ENCODE data around the gene CCL3.
"Not testable (repeated sequence)": the region's sequence is repeated elsewhere in the genome, so short reads cannot be mapped to it uniquely, and the experiment has no call there.

Gene CCL3

DNA sequence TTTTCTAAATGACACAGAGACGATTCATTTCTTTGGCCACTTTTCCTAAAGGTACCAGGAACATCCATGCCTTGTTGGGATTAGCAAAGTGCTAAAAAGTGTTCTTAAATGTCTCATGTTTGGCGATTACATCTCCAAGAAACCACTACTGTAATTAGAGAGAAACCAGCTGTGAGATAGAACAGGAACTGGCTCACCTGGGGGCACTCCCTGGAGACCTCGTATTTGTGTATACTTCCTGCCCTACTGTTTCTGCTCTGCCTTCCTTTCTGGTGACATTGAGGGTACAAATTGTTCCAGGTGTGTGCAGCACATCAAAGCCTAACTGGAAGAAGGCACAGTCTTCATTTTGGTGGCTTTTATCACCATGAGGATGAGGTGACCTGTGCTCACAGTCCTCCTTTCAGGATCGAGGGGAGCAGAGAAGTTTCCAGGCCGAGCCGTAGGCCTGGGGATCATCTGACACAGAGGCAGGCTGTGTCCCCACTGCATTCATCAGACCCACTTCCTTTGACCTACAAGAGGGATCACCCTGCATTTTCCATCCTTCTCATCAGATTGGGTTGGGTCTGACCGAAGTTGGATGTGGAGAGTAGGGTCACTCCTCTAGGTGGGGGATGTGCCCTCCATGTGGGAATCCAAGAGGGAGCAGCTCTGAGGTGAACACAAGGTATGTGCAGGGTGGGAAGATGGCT is 37.4 kb upstream of the CCL3 start:
- no peaks in the 10 kb centered on the region; the same call in 1 of the 2 replicates for H3K36me3 ChIP-seq (ENCODE audit: control insufficient read depth, low read length)
- peak overlapping the region; percentile 30 for H3K27ac ChIP-seq (ENCODE audit: low read depth, low read length)
- TF ChIP-seq, protein P1, sequence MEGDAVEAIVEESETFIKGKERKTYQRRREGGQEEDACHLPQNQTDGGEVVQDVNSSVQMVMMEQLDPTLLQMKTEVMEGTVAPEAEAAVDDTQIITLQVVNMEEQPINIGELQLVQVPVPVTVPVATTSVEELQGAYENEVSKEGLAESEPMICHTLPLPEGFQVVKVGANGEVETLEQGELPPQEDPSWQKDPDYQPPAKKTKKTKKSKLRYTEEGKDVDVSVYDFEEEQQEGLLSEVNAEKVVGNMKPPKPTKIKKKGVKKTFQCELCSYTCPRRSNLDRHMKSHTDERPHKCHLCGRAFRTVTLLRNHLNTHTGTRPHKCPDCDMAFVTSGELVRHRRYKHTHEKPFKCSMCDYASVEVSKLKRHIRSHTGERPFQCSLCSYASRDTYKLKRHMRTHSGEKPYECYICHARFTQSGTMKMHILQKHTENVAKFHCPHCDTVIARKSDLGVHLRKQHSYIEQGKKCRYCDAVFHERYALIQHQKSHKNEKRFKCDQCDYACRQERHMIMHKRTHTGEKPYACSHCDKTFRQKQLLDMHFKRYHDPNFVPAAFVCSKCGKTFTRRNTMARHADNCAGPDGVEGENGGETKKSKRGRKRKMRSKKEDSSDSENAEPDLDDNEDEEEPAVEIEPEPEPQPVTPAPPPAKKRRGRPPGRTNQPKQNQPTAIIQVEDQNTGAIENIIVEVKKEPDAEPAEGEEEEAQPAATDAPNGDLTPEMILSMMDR (IDR thresholded peaks at IDR 0.05; ENCODE audit: low read depth, low read length, poor library complexity, severe bottlenecking) = no peak
- no peak for TF ChIP-seq EZH2phosphoT487 (IDR thresholded peaks at IDR 0.05; ENCODE audit: borderline replicate concordance, low read length)
- no peaks in the 10 kb centered on the region for H3K9me2 ChIP-seq (replicated peaks; ENCODE audit: control insufficient read depth, low read length)
- peaks cover 28% of the 10 kb centered on the region for H3K4me1 ChIP-seq (ENCODE audit: control insufficient read depth, low read length)
- H3K27me3 ChIP-seq (ENCODE audit: control insufficient read depth, low read length) = peaks cover 48% of the 10 kb centered on the region
- H3K79me2 ChIP-seq (ENCODE audit: control insufficient read depth, low read length) = no peaks in the 10 kb centered on the region
- H4K20me1 ChIP-seq (ENCODE audit: control insufficient read depth, insufficient read depth, low read depth, low read length) = no peaks in the 10 kb centered on the region; the same call in 1 of the 2 replicates
- peaks cover 6% of the 10 kb centered on the region; the same call in 1 of the 2 replicates for H3F3A ChIP-seq (ENCODE audit: control insufficient read depth, insufficient read depth)
- peaks cover 29% of the 10 kb centered on the region for H3K9me3 ChIP-seq (ENCODE audit: control insufficient read depth, insufficient read depth, low read length)
- H3K4me2 ChIP-seq (ENCODE audit: low read length) = peak overlapping the region; percentile 61
- H3K4me3 ChIP-seq (ENCODE audit: low read length) = peak overlapping the region; percentile 43

- Histone ChIP-seq H3K9me2 (replicated peaks; ENCODE audit: control insufficient read depth, low read length) (no peaks in the 10 kb centered on the region), H3F3A (ENCODE audit: control insufficient read depth, insufficient read depth) (peaks cover 6% of the 10 kb centered on the region; the same call in 1 of the 2 replicates), H3K27ac (ENCODE audit: low read depth, low read length) (no peak overlapping the region), H3K4me1 (ENCODE audit: control insufficient read depth, low read length) (peaks cover 27% of the 10 kb centered on the region), H3K79me2 (ENCODE audit: control insufficient read depth, low read length) (no peaks in the 10 kb centered on the region), H3K36me3 (ENCODE audit: control insufficient read depth, low read length) (no peaks in the 10 kb centered on the region; the same call in 1 of the 2 replicates), H3K27me3 (ENCODE audit: control insufficient read depth, low read length) (peaks cover 39% of the 10 kb centered on the region), H4K20me1 (ENCODE audit: control insufficient read depth, insufficient read depth, low read depth, low read length) (no peaks in the 10 kb centered on the region; the same call in 1 of the 2 replicates), H3K9me3 (ENCODE audit: control insufficient read depth, insufficient read depth, low read length) (peaks cover 29% of the 10 kb centered on the region), H3K4me3 (ENCODE audit: low read length) (no peak overlapping the region), H3K4me2 (ENCODE audit: low read length) (no peak overlapping the region)
- TF ChIP-seq EZH2phosphoT487 (IDR thresholded peaks at IDR 0.05; ENCODE audit: borderline replicate concordance, low read length) = no peak
- TF ChIP-seq, protein P1 (IDR thresholded peaks at IDR 0.05; ENCODE audit: low read depth, low read length, poor library complexity, severe bottlenecking) = no peak
Observed at GRCh38 chr17:36124879-36125824, 35.2 kb upstream of the CCL3 start.

- no peaks in the 10 kb centered on the region for H4K20me1 ChIP-seq (ENCODE audit: control insufficient read depth, insufficient read depth, low read depth, low read length)
- H3K36me3 ChIP-seq (ENCODE audit: control insufficient read depth, low read length) = no peaks in the 10 kb centered on the region; the same call in 1 of the 2 replicates
- no peaks in the 10 kb centered on the region for H3K79me2 ChIP-seq (ENCODE audit: control insufficient read depth, low read length)
- peaks cover 34% of the 10 kb centered on the region for H3K27me3 ChIP-seq (ENCODE audit: control insufficient read depth, low read length)
- no peaks in the 10 kb centered on the region for H3K9me2 ChIP-seq (replicated peaks; ENCODE audit: control insufficient read depth, low read length)
- H3K9me3 ChIP-seq (ENCODE audit: control insufficient read depth, insufficient read depth, low read length) = peaks cover 29% of the 10 kb centered on the region
- peaks cover 6% of the 10 kb centered on the region; the same call in 1 of the 2 replicates for H3F3A ChIP-seq (ENCODE audit: control insufficient read depth, insufficient read depth)
- no peak overlapping the region for H3K4me2 ChIP-seq (ENCODE audit: low read length)
- no peak overlapping the region for H3K27ac ChIP-seq (ENCODE audit: low read depth, low read length)
- H3K4me3 ChIP-seq (ENCODE audit: low read length) = no peak overlapping the region
- TF ChIP-seq, protein P1 (IDR thresholded peaks at IDR 0.05; ENCODE audit: low read depth, low read length, poor library complexity, severe bottlenecking) = no peak
- TF ChIP-seq EZH2phosphoT487 (IDR thresholded peaks at IDR 0.05; ENCODE audit: borderline replicate concordance, low read length) = no peak
- H3K4me1 ChIP-seq (ENCODE audit: control insufficient read depth, low read length) = peaks cover 20% of the 10 kb centered on the region
Observed at GRCh38 chr17:36123431-36123830, 33.5 kb upstream of the CCL3 start.

GRCh38 chr17:36121099-36121498 is 31.2 kb upstream of the CCL3 start:
- H3K27me3 ChIP-seq (ENCODE audit: control insufficient read depth, low read length) = peaks cover 46% of the 10 kb centered on the region
- H3K4me1 ChIP-seq (ENCODE audit: control insufficient read depth, low read length); H3K4me3 ChIP-seq (ENCODE audit: low read length); H3K4me2 ChIP-seq (ENCODE audit: low read length); H3K79me2 ChIP-seq (ENCODE audit: control insufficient read depth, low read length); H3F3A ChIP-seq (ENCODE audit: control insufficient read depth, insufficient read depth); H3K36me3 ChIP-seq (ENCODE audit: control insufficient read depth, low read length); H3K9me2 ChIP-seq (replicated peaks; ENCODE audit: control insufficient read depth, low read length); H3K27ac ChIP-seq (ENCODE audit: low read depth, low read length); H4K20me1 ChIP-seq (ENCODE audit: control insufficient read depth, insufficient read depth, low read depth, low read length): not testable (repeated sequence)
- H3K9me3 ChIP-seq (ENCODE audit: control insufficient read depth, insufficient read depth, low read length) = peaks cover 21% of the 10 kb centered on the region

All from DOHH2 (cell line).